SK-N-SH treated with all-trans-retinoic acid at 6 μM for 48 hours (cell line): ENCODE data around the gene BIN2.
"Not testable (repeated sequence)": the region's sequence is repeated elsewhere in the genome, so short reads cannot be mapped to it uniquely, and the experiment has no call there.

Experiments used
- ATAC-seq: fragments of 200-7000 bp; cut with Tn5 transposase; 3 replicates; pipeline ENCODE4 v1.9.1; 2020; ENCODE audit warnings: mild to moderate bottlenecking, moderate library complexity
- ARNTL ChIP-seq: fragments of 450-650 bp; formaldehyde crosslinking; IDR thresholded peaks from 2 replicates; pipeline ENCODE4 v1.5.0; 2020; ENCODE audit warnings: low read depth, mild to moderate bottlenecking, moderate library complexity, borderline replicate concordance
- BACH2 ChIP-seq: fragments of 250-450 bp; sonication (Bioruptor Pico); IDR thresholded peaks from 2 replicates; pipeline ENCODE4 v1.9.0; 2021; ENCODE audit warnings: mild to moderate bottlenecking, borderline replicate concordance
- CSDC2 ChIP-seq: fragments of 250-450 bp; sonication (Bioruptor Pico); IDR thresholded peaks from 2 replicates; pipeline ENCODE4 v1.5.0; 2020; ENCODE audit warnings: mild to moderate bottlenecking, moderate library complexity
- ESRRG ChIP-seq: fragments of 250-450 bp; sonication (Bioruptor Pico); IDR thresholded peaks from 2 replicates; pipeline ENCODE4 v1.6.1; 2021; ENCODE audit warnings: mild to moderate bottlenecking
- ISL1 ChIP-seq: fragments of 250-450 bp; sonication (Bioruptor Pico); IDR thresholded peaks from 2 replicates; pipeline ENCODE4 v2.1.2; 2022; ENCODE audit warnings: mild to moderate bottlenecking, moderate library complexity
- OSR1 ChIP-seq: fragments of 250-450 bp; sonication (Bioruptor Pico); IDR thresholded peaks from 2 replicates; pipeline ENCODE4 v1.8.0; 2022; ENCODE audit warnings: moderate library complexity, mild to moderate bottlenecking, inconsistent platforms
- PPARA ChIP-seq: fragments of 250-450 bp; sonication (Bioruptor Pico); IDR thresholded peaks from 2 replicates; pipeline ENCODE4 v1.5.0; 2020; ENCODE audit warnings: mild to moderate bottlenecking, borderline replicate concordance
- RARB ChIP-seq: fragments of 250-450 bp; sonication (Bioruptor Pico); IDR thresholded peaks from 2 replicates; pipeline ENCODE4 v1.8.0; 2021; ENCODE audit warnings: mild to moderate bottlenecking, moderate library complexity
- SNAI2 ChIP-seq: fragments of 250-450 bp; sonication (Bioruptor Pico); IDR thresholded peaks from 2 replicates; pipeline ENCODE4 v1.5.0; 2020; ENCODE audit warnings: mild to moderate bottlenecking, moderate library complexity
- TOX ChIP-seq: fragments of 250-450 bp; sonication (Bioruptor Pico); IDR thresholded peaks from 2 replicates; pipeline ENCODE4 v1.8.0; 2021; ENCODE audit warnings: mild to moderate bottlenecking, moderate library complexity, borderline replicate concordance
- ZC3H10 ChIP-seq: fragments of 250-450 bp; sonication (Bioruptor Pico); IDR thresholded peaks from 2 replicates; pipeline ENCODE4 v1.5.1; 2021; ENCODE audit warnings: mild to moderate bottlenecking, moderate library complexity
- ZFP3 ChIP-seq: fragments of 250-450 bp; sonication (Bioruptor Pico); IDR thresholded peaks from 2 replicates; pipeline ENCODE4 v1.5.0; 2020; ENCODE audit warnings: mild to moderate bottlenecking, moderate library complexity
- ZFP30 ChIP-seq: fragments of 450-650 bp; formaldehyde crosslinking; IDR thresholded peaks from 2 replicates; pipeline ENCODE4 v1.5.0; 2022; ENCODE audit warnings: mild to moderate bottlenecking, moderate library complexity
- ZNF565 ChIP-seq: fragments of 450-650 bp; formaldehyde crosslinking; conservative IDR thresholded peaks from 2 replicates; pipeline ENCODE4 v1.5.0; 2020; ENCODE audit warnings: low read depth, mild to moderate bottlenecking, moderate library complexity
- ZNF8 ChIP-seq: fragments of 450-650 bp; formaldehyde crosslinking; IDR thresholded peaks from 2 replicates; pipeline ENCODE4 v1.5.0; 2020; ENCODE audit warnings: mild to moderate bottlenecking, moderate library complexity
- TF ChIP-seq, protein P1 (sequence below): fragments of 250-450 bp; sonication (Bioruptor Pico); IDR thresholded peaks from 2 replicates; pipeline ENCODE4 v1.8.0; 2021; ENCODE audit warnings: low read depth, mild to moderate bottlenecking, moderate library complexity, borderline replicate concordance
- TF ChIP-seq, protein P2 (sequence below): fragments of 250-450 bp; sonication (Bioruptor Pico); IDR thresholded peaks from 2 replicates; pipeline ENCODE4 v1.5.1; 2020; ENCODE audit warnings: low read depth, mild to moderate bottlenecking, moderate library complexity
- TF ChIP-seq, protein P3 (sequence below): fragments of 250-450 bp; sonication (Bioruptor Pico); IDR thresholded peaks from 2 replicates; pipeline ENCODE4 v1.5.1; 2021; ENCODE audit warnings: mild to moderate bottlenecking, moderate library complexity

BIN2 gene

GRCh38 chr12:51320311-51320694, 3.7 kb downstream of the BIN2 start:
- TF ChIP-seq, protein P1, sequence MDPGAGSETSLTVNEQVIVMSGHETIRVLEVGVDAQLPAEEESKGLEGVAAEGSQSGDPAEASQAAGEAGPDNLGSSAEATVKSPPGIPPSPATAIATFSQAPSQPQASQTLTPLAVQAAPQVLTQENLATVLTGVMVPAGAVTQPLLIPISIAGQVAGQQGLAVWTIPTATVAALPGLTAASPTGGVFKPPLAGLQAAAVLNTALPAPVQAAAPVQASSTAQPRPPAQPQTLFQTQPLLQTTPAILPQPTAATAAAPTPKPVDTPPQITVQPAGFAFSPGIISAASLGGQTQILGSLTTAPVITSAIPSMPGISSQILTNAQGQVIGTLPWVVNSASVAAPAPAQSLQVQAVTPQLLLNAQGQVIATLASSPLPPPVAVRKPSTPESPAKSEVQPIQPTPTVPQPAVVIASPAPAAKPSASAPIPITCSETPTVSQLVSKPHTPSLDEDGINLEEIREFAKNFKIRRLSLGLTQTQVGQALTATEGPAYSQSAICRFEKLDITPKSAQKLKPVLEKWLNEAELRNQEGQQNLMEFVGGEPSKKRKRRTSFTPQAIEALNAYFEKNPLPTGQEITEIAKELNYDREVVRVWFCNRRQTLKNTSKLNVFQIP (CRISPR knock-in tag), result no peak
- TF ChIP-seq SNAI2 (CRISPR knock-in tag), result no peak
- no peak for TF ChIP-seq CSDC2 (CRISPR knock-in tag)
- no peak for TF ChIP-seq PPARA
- no peak for TF ChIP-seq ZFP30
- no peak for TF ChIP-seq ZNF8 (CRISPR knock-in tag)
- no peak for TF ChIP-seq TOX (CRISPR knock-in tag)
- no peak for TF ChIP-seq ARNTL
- TF ChIP-seq, protein P2, sequence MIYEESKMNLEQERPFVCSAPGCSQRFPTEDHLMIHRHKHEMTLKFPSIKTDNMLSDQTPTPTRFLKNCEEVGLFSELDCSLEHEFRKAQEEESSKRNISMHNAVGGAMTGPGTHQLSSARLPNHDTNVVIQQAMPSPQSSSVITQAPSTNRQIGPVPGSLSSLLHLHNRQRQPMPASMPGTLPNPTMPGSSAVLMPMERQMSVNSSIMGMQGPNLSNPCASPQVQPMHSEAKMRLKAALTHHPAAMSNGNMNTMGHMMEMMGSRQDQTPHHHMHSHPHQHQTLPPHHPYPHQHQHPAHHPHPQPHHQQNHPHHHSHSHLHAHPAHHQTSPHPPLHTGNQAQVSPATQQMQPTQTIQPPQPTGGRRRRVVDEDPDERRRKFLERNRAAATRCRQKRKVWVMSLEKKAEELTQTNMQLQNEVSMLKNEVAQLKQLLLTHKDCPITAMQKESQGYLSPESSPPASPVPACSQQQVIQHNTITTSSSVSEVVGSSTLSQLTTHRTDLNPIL, result no peak
- TF ChIP-seq, all 23 proteins: peak for 0
- no peak for ATAC-seq

DNA sequence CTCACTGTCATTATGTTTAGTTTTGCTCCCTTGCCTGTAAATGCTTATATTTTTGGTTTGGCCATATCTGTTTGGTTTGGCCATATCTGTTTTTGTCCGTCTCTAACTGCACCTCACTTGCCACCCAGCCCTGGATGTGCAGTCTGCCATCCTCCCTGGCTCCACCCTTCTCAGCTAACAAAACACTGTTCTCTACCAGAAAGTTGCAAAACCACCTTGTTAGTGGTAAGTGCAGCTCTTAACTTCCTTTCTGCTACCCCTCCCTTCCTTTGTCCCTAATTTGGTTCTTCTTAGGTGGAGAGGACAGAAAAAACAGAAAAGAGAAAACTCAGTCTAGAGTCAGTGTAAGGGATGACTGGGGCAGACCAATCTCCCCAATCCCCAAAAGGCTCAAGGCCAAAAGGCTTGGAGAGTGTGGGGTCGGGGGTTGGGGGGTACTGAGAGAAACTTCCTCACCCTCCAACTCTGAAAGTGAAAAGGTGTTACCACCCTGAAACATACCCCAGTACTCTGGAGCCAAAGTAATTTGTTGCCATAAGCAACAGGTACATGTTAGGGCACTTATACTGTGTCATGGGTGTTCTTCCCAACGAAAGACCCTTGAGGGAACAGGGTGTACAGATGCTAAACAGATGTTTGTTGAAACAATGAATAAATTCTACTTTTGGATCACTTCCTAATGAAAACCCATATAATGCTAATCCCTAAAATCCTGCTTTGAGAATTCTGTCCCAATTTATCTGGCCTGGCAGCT, 5.0 kb downstream of the BIN2 start:
- TF ChIP-seq, protein P2, result no peak
- TF ChIP-seq TOX (CRISPR knock-in tag) (no peak), ZNF8 (CRISPR knock-in tag) (no peak), ESRRG (CRISPR knock-in tag) (no peak), ARNTL (no peak), ISL1 (CRISPR knock-in tag) (no peak), ZC3H10 (CRISPR knock-in tag) (no peak), RARB (CRISPR knock-in tag) (no peak), PPARA (no peak), ZFP30 (no peak), ZFP3 (no peak), ZNF565 (CRISPR knock-in tag) (no peak)
- TF ChIP-seq, protein P3, sequence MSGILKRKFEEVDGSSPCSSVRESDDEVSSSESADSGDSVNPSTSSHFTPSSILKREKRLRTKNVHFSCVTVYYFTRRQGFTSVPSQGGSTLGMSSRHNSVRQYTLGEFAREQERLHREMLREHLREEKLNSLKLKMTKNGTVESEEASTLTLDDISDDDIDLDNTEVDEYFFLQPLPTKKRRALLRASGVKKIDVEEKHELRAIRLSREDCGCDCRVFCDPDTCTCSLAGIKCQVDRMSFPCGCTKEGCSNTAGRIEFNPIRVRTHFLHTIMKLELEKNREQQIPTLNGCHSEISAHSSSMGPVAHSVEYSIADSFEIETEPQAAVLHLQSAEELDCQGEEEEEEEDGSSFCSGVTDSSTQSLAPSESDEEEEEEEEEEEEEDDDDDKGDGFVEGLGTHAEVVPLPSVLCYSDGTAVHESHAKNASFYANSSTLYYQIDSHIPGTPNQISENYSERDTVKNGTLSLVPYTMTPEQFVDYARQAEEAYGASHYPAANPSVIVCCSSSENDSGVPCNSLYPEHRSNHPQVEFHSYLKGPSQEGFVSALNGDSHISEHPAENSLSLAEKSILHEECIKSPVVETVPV (CRISPR knock-in tag), result no peak
- TF ChIP-seq, protein P1 (CRISPR knock-in tag), result no peak
- TF ChIP-seq, all 23 proteins: peak for 0
- no peak for ATAC-seq

GRCh38 chr12:51318057-51318806, 5.7 kb downstream of the BIN2 start:
- not testable (repeated sequence) for ATAC-seq

- no peak for ATAC-seq
- TF ChIP-seq ZC3H10 (CRISPR knock-in tag) (no peak), OSR1 (no peak), BACH2 (CRISPR knock-in tag) (no peak), ARNTL (no peak), ZNF8 (CRISPR knock-in tag) (no peak), ZFP3 (no peak)
- TF ChIP-seq, protein P3 (CRISPR knock-in tag), result no peak
These were observed 12.6 kb downstream of the BIN2 start for GRCh38 chr12:51311389-51311788.
